HFFc6 (cell line): ENCODE results near the gene SLC34A1. TPM values are rescaled to one million over a fixed set of nuclear protein-coding genes. Genes with fewer than 3 reads are reported as not detected.
A peak's percentile ranks its signal among the peaks of the same experiment; 100 is the strongest.

Source experiments
- DNase-seq: peaks from one replicate; pipeline ENCODE4 v3.0.0-alpha.2; 2018
- H3K27ac Mint-ChIP-seq: 2 replicates; pipeline ENCODE4 v1.8.0; 2020; ENCODE audit warnings: mild to moderate bottlenecking, mixed read lengths
- H3K27me3 Mint-ChIP-seq: 2 replicates; pipeline ENCODE4 v1.8.0; 2021; ENCODE audit warnings: mild to moderate bottlenecking, moderate library complexity, mixed read lengths; ENCODE audit not compliant: insufficient read depth
- H3K36me3 Mint-ChIP-seq: 2 replicates; pipeline ENCODE4 v1.8.0; 2021; ENCODE audit warnings: low read depth, mixed read lengths
- H3K4me1 Mint-ChIP-seq: 2 replicates; pipeline ENCODE4 v1.8.0; 2020; ENCODE audit warnings: low read depth, mixed read lengths
- H3K4me3 Mint-ChIP-seq: 2 replicates; pipeline ENCODE4 v1.8.0; 2020; ENCODE audit warnings: mild to moderate bottlenecking, moderate library complexity, mixed read lengths
- H3K9me3 Mint-ChIP-seq: 2 replicates; pipeline ENCODE4 v1.8.0; 2020; ENCODE audit warnings: mild to moderate bottlenecking, mixed read lengths
- long read RNA-seq: library from polyadenylated mRNA; unstranded; transcript quantifications from one replicate; pipeline ENCODE4 v2.0.0, GENCODE V29; 2019
- total RNA-seq, 6 experiments: library from RNA; stranded (reverse); fragmentation: NEBNext Ultra II Directional; extraction: Animal tissue kit (Norgen Biotek cat#: 25700); gene quantifications; 2 replicates in 1 of 6; 3 replicates in 5 of 6; pipeline ENCODE4 v1.2.3, GENCODE V29; 2021
- TF ChIP-seq, protein P1 (sequence below): fragments of 200-600 bp; sonication (generic); IDR thresholded peaks from 2 replicates; pipeline ENCODE4 v1.5.0; 2021; ENCODE audit warnings: antibody characterized with exemption, mild to moderate bottlenecking

SLC34A1 gene, protein sequence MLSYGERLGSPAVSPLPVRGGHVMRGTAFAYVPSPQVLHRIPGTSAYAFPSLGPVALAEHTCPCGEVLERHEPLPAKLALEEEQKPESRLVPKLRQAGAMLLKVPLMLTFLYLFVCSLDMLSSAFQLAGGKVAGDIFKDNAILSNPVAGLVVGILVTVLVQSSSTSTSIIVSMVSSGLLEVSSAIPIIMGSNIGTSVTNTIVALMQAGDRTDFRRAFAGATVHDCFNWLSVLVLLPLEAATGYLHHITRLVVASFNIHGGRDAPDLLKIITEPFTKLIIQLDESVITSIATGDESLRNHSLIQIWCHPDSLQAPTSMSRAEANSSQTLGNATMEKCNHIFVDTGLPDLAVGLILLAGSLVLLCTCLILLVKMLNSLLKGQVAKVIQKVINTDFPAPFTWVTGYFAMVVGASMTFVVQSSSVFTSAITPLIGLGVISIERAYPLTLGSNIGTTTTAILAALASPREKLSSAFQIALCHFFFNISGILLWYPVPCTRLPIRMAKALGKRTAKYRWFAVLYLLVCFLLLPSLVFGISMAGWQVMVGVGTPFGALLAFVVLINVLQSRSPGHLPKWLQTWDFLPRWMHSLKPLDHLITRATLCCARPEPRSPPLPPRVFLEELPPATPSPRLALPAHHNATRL
- total RNA-seq, result not detected
- long read RNA-seq, result 0 reads

DNA sequence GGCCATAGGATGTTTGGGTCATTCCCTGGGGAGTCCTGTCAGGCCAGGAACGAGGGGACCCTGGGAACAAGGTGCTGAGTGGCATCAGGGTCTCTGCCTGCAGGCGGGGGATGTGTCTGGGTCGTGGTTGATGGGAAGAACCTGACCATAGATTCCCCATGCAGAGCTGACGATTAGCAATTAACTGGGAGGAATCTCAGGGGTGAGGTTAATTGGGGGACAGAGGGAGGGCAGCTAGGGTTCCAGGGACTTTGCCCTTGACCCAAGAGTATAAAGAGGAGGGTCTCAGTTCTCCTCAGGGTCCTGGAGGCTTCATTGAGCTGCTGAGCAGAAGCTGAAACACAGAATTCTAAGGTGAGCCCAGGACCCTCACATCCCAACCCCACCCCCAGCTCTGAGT, at the start of gene SLC34A1:
SLC34A1 (plus strand) TSS at position 301 of the 400 bp plus-strand sequence. CDS start 1,308 bp downstream, outside the sequence.
- Mint-ChIP-seq H3K4me3 (no peak within 1 kb of the TSS), H3K36me3 (no peaks in the 10 kb centered on the region), H3K9me3 (no peaks in the 10 kb centered on the region), H3K27me3 (peaks cover 32% of the 10 kb centered on the region), H3K27ac (no peak within 1 kb of the TSS), H3K4me1 (peaks cover 31% of the 10 kb centered on the region)
- no peak for DNase-seq
- TF ChIP-seq, protein P1, sequence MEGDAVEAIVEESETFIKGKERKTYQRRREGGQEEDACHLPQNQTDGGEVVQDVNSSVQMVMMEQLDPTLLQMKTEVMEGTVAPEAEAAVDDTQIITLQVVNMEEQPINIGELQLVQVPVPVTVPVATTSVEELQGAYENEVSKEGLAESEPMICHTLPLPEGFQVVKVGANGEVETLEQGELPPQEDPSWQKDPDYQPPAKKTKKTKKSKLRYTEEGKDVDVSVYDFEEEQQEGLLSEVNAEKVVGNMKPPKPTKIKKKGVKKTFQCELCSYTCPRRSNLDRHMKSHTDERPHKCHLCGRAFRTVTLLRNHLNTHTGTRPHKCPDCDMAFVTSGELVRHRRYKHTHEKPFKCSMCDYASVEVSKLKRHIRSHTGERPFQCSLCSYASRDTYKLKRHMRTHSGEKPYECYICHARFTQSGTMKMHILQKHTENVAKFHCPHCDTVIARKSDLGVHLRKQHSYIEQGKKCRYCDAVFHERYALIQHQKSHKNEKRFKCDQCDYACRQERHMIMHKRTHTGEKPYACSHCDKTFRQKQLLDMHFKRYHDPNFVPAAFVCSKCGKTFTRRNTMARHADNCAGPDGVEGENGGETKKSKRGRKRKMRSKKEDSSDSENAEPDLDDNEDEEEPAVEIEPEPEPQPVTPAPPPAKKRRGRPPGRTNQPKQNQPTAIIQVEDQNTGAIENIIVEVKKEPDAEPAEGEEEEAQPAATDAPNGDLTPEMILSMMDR, result no peak

DNA sequence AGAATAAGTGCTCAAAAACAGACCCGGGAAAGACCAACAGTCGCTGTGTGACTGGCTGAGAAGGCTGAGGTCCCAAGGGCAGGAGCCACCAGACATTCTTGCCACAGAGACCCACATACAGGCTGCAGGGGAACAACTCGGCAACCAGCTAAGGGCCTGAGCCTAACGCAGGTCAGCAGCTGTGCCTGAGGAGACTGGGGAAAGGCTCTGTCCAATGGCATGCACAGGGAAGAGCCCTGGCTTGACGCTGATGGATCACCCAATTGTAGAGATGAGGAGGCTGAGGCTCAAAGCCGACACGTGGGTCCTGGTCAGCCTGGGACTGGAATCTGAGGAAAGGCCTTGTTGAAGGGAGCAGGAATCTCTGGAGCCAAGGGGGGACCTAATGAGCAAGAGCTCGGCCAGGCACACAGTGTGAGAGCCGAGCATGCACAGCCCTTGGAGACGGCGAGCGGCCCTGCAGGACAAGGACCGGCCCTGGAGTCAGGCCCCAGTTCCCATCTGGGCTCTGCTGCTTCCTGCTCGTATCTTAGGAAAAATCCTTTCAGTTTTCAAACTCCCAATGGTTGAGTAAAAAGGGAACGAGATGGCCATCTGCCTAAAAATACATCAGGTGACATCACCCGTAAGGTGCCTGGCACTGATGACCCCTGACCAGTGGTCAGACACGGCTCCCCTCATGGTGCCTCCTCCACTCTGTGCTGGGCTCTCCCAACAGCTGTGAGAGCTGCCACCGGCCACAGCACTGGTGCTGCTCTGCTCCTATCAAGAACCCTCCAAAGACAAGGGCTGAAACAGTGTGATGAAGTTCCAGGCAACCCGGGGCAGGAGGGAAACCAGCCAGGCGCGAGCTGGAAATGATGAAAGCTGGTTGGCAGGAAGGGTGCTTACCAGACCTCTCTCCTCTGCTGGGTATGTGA, 49.2 kb upstream of the SLC34A1 start:
- H3K27ac Mint-ChIP-seq, result no peak overlapping the region
- TF ChIP-seq, protein P1, result no peak
- no peaks in the 10 kb centered on the region for H3K9me3 Mint-ChIP-seq
- DNase-seq, result no peak
- H3K36me3 Mint-ChIP-seq, result peaks cover 8% of the 10 kb centered on the region; the same call in 1 of the 2 replicates
- no peaks in the 10 kb centered on the region for H3K4me1 Mint-ChIP-seq
- H3K27me3 Mint-ChIP-seq, result no peaks in the 10 kb centered on the region
- no peak overlapping the region for H3K4me3 Mint-ChIP-seq

DNA sequence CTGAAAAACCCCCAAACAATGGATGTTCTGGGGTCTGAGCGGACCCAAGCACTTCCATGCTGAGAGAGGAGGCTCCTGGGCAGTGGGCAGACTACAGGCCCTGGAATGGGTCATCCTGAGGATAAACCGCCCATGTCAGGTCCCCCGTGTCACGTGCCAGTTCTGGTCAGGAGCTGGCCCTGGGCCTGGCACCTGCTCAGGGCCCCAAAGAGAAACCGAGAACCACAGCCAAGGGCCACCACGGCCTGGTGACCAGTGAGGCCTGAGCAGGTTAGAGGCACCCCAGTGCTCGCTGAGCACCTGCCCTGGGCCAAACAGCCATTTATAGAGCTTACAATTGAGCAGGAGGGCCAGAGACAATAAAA, 48.6 kb upstream of the SLC34A1 start:
- H3K36me3 Mint-ChIP-seq, result peaks cover 8% of the 10 kb centered on the region; the same call in 1 of the 2 replicates
- no peaks in the 10 kb centered on the region for H3K4me1 Mint-ChIP-seq
- H3K27ac Mint-ChIP-seq, result no peak overlapping the region
- H3K4me3 Mint-ChIP-seq, result no peak overlapping the region
- no peaks in the 10 kb centered on the region for H3K9me3 Mint-ChIP-seq
- DNase-seq, result no peak
- TF ChIP-seq, protein P1, result no peak
- no peaks in the 10 kb centered on the region for H3K27me3 Mint-ChIP-seq

DNA sequence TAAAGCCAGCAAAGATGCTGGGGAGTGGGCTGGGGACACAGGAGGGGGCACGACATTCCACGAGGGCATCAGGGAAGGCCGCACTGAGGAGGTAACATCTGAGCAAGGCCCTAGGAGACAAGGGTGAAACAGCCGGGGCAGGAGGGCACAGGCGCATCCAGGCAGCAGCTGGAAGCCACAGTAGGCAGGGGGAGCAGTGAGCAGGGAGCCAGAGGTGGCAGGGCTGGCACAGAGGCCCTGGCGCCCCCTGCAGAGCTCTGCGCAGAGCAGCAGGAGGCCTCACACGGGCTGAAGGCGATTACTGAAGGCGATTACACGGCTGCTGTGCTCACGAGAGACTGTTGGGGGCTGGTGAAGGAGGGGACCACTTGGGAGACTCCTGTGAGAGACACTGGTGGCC, 48.1 kb upstream of the SLC34A1 start:
- no peaks in the 10 kb centered on the region for H3K9me3 Mint-ChIP-seq
- H3K36me3 Mint-ChIP-seq, result 0 out of 2 replicates have a peak, but pooled peaks cover 8% of the 10 kb centered on the region

More for the DNA sequence above, 48.1 kb upstream of the SLC34A1 start:
- no peak for DNase-seq
- Mint-ChIP-seq H3K4me3 (no peak overlapping the region), H3K27ac (no peak overlapping the region), H3K4me1 (no peaks in the 10 kb centered on the region), H3K27me3 (no peaks in the 10 kb centered on the region)
- TF ChIP-seq, protein P1, result peak; percentile 50
